Hepatocyte (in vitro differentiated cells): ENCODE results near the gene MDFI.

Source experiments
- CTCF ChIP-seq: fragments of 200-600 bp; sonication (generic); IDR thresholded peaks from 2 replicates; pipeline ENCODE4 v1.5.1; 2016; ENCODE audit warnings: antibody characterized with exemption, mild to moderate bottlenecking; ENCODE audit not compliant: poor library complexity
- EZH2 ChIP-seq: fragments of 200-600 bp; sonication (generic); IDR thresholded peaks from 2 replicates; pipeline ENCODE4 v1.6.1; 2016; ENCODE audit warnings: antibody characterized with exemption, mild to moderate bottlenecking, borderline replicate concordance

GRCh38 chr6:41687501-41688175 is 49.4 kb downstream of the MDFI start:
- TF ChIP-seq CTCF (no peak), EZH2 (no peak)
